ENCODE measurements around the gene SDK1.

GRCh38 chr7:3272691-3273141, 28.3 kb upstream of the SDK1 start:
- TF ChIP-seq MAX (IDR thresholded peaks at IDR 0.05; ENCODE audit: low read depth, low read length) (no peak), BACH1 (IDR thresholded peaks at IDR 0.05; ENCODE audit: borderline replicate concordance) (no peak), BHLHE40 (IDR thresholded peaks at IDR 0.05; ENCODE audit: borderline replicate concordance in 1 of 2, low read depth in 2 of 2, low read length in 1 of 2) (no peak), ZNF592 (IDR thresholded peaks at IDR 0.05) (no peak), SP1 (IDR thresholded peaks at IDR 0.05; ENCODE audit: low read depth, low read length) (no peak)

All from GM12878 (cell line).